BE2C (cell line): Measurements from ENCODE around the gene LEP.

Experiments
- DNase-seq: peaks from one replicate; pipeline ENCODE4 v3.0.0-alpha.2; 2020
- H3K27me3 ChIP-seq: fragments of 250-450 bp; sonication (Bioruptor Pico); 2 replicates; pipeline ENCODE4 v1.5.1; 2020; ENCODE audit warnings: mild to moderate bottlenecking
- H3K36me3 ChIP-seq: fragments of 250-450 bp; sonication (Bioruptor Pico); 2 replicates; pipeline ENCODE4 v1.5.1; 2020; ENCODE audit warnings: mild to moderate bottlenecking
- H3K4me1 ChIP-seq: fragments of 250-450 bp; sonication (Bioruptor Pico); 2 replicates; pipeline ENCODE4 v1.5.1; 2020
- H3K4me3 ChIP-seq: 2 replicates; pipeline ENCODE4 v1.5.1; 2011; ENCODE audit warnings: low read depth, low read length
- H3K9me3 ChIP-seq: fragments of 250-450 bp; sonication (Bioruptor Pico); 2 replicates; pipeline ENCODE4 v1.5.1; 2020
- TF ChIP-seq, protein P1 (sequence below): IDR thresholded peaks from 2 replicates; pipeline ENCODE4 v1.5.1; 2012; ENCODE audit warnings: mild to moderate bottlenecking, low read depth, low read length

The LEP gene

DNA sequence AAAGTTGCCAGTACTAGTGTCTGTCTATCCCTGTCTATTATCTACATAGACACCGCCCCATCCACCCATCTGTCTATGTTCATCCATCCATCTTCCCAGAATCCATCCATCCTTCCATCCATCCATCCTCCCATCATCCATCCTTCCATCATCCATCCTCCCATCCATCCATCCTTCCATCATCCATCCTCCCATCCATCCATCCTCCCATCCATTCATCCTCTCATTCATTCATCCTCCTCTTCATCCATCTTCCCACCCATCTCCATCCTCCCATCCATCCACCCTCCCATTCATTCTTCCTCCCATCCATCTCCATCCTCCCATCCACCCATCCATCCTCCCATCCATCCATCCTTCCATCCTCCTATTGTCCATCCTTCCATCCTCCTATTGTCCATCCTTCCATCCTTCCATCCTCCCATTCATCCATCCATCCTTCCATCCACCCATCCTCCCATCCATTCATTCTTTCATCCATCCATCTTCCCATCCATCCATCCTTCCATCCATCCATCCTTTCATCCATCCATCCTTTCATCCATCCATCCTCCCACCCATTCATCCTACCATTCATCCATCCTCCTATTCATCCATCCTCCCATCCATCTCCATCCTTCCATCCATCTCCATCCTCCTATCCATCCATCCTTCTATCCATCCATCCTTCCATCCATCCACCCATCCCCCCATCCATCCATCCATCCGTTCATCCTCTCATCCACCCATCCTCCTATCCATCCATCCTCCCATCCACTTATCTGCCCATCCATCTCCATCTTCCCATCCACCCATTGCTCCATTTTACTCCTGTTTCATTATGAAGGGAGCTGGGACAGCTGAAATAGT is 14.7 kb upstream of the LEP start:
- no peak for DNase-seq
- H3K9me3 ChIP-seq: no peaks in the 10 kb centered on the region
- H3K36me3 ChIP-seq: no peaks in the 10 kb centered on the region
- H3K4me3 ChIP-seq: no peak overlapping the region
- TF ChIP-seq, protein P1, sequence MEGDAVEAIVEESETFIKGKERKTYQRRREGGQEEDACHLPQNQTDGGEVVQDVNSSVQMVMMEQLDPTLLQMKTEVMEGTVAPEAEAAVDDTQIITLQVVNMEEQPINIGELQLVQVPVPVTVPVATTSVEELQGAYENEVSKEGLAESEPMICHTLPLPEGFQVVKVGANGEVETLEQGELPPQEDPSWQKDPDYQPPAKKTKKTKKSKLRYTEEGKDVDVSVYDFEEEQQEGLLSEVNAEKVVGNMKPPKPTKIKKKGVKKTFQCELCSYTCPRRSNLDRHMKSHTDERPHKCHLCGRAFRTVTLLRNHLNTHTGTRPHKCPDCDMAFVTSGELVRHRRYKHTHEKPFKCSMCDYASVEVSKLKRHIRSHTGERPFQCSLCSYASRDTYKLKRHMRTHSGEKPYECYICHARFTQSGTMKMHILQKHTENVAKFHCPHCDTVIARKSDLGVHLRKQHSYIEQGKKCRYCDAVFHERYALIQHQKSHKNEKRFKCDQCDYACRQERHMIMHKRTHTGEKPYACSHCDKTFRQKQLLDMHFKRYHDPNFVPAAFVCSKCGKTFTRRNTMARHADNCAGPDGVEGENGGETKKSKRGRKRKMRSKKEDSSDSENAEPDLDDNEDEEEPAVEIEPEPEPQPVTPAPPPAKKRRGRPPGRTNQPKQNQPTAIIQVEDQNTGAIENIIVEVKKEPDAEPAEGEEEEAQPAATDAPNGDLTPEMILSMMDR: no peak
- peaks cover 4% of the 10 kb centered on the region for H3K4me1 ChIP-seq
- no peaks in the 10 kb centered on the region for H3K27me3 ChIP-seq

DNA sequence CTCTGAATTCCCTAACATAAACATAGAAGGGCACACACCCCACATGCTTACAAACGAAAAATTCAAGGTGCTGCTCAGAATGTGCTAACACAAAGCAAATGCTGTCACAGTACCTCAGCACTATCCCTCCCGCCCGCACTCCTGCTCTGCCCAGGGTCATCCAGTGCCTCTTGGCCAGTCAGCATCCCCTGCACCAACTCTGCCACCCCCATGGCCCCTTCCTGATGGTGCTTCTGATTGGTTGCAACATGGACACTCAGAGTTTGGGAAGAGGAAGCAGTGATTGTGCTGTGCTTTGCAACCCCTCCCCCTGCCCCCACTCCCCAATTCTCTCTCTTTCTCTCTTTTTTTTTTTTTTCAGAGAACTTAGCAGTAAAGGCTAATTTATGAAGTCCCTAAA is 13.8 kb upstream of the LEP start:
- TF ChIP-seq, protein P1: no peak
- Histone ChIP-seq H3K27me3 (no peaks in the 10 kb centered on the region), H3K36me3 (no peaks in the 10 kb centered on the region), H3K4me3 (no peak overlapping the region), H3K4me1 (no peaks in the 10 kb centered on the region; the same call in 1 of the 2 replicates), H3K9me3 (no peaks in the 10 kb centered on the region)
- DNase-seq: no peak

DNA sequence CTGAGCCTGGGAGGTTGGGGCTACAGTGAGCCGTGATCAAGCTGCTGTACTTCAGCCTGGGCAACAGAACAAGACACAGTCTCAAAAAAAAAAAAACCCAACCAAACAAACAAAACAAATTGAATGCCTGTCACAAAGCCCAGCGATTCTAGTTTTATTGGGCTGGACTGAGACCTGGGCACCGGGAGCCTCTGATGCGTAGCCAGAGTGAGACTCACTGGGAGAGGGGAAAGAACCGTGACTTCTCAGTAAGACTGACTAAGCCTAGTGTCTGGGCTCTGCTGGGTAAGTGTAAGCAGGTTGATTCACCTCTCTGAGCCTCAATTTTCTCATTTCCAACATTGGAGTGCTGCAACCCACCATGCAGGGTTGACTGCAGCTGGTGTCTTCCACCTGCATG is 10.1 kb upstream of the LEP start:
- no peaks in the 10 kb centered on the region for H3K36me3 ChIP-seq
- DNase-seq: no peak
- H3K4me3 ChIP-seq: no peak overlapping the region
- no peaks in the 10 kb centered on the region for H3K27me3 ChIP-seq
- no peaks in the 10 kb centered on the region for H3K4me1 ChIP-seq
- TF ChIP-seq, protein P1: no peak
- no peaks in the 10 kb centered on the region for H3K9me3 ChIP-seq

DNA sequence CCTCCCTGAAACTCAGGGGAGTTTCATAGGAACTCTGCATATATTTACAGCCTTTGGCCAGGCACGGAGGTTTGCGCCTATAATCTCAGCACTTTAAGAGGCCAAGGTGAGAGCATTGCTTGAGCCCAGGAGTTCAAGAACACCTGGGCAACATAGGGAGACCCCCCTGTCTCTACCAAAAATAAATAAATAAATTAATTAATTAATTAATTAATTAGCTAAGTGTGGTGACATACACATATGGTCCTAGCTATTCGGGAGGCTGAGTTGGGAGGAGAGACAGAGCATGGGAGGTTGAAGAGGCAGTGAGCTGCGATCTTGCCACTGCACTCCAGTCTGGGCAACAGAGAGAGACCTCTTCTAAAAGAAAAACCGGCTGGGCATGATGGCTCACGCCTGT is 9.4 kb upstream of the LEP start:
- Histone ChIP-seq H3K9me3 (no peaks in the 10 kb centered on the region), H3K4me3 (no peak overlapping the region), H3K4me1 (no peaks in the 10 kb centered on the region), H3K36me3 (no peaks in the 10 kb centered on the region), H3K27me3 (no peaks in the 10 kb centered on the region)
- TF ChIP-seq, protein P1: no peak
- DNase-seq: no peak

DNA sequence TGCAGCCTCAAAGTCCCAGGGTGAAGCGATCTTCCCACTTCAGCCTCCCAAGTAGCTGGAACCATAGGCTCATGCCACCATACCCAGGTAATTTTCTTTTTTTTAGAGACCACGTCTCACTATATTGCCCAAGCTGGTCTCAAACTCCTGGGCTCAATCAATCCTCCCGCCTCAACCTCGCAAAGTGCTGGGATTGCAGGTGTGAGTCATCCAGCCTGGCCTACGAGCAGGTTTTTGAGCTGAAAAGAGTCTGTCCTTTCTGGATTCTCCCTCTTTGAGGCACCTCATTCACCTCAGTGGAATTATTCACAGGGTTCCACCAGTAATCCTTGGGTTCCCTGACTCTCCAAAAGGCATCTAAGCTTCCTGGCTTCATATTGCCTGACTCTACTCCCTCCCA is 7.6 kb upstream of the LEP start:
- H3K4me3 ChIP-seq: no peak overlapping the region

More for the DNA sequence above, 7.6 kb upstream of the LEP start:
- H3K36me3 ChIP-seq: no peaks in the 10 kb centered on the region
- DNase-seq: no peak
- TF ChIP-seq, protein P1: no peak
- no peaks in the 10 kb centered on the region for H3K9me3 ChIP-seq
- no peaks in the 10 kb centered on the region for H3K4me1 ChIP-seq
- no peaks in the 10 kb centered on the region for H3K27me3 ChIP-seq
